ENCODE results near the gene CFAP97D2.
"Not testable (repeated sequence)": the region's sequence is repeated elsewhere in the genome, so short reads cannot be mapped to it uniquely, and the experiment has no call there.

The CFAP97D2 gene

GRCh38 chr13:114236227-114236626 lies 57.2 kb downstream of the CFAP97D2 start:
- DNase-seq: no peak

GRCh38 chr13:114237415-114238112 lies 58.5 kb downstream of the CFAP97D2 start:
- DNase-seq: no peak

GRCh38 chr13:114241918-114242317 lies 62.9 kb downstream of the CFAP97D2 start:
- DNase-seq: no peak

- no peak for DNase-seq
Measured at GRCh38 chr13:114243971-114244370, 64.9 kb downstream of the CFAP97D2 start.

DNA sequence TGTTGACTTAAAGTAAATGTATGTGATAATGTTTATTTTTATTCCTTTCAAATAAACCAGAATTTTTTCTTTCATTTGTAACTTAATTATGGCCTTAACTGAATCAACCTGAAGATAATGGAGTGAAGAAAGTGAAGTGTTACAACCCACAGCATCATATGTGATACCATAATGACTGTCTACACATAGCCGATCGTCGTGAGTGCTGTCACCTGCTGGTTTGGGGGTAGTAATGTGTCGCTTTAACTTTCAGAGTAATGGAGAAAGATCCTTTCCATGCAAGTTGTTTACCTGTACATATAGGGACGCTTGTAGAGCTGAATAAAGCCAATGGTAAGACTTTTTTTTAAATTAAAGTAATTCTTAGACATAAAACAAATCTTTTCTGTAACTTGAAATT lies 65.6 kb downstream of the CFAP97D2 start:
- DNase-seq: no peak

- no peak for DNase-seq
Measured at GRCh38 chr13:114248011-114248410, 69.0 kb downstream of the CFAP97D2 start.

DNA sequence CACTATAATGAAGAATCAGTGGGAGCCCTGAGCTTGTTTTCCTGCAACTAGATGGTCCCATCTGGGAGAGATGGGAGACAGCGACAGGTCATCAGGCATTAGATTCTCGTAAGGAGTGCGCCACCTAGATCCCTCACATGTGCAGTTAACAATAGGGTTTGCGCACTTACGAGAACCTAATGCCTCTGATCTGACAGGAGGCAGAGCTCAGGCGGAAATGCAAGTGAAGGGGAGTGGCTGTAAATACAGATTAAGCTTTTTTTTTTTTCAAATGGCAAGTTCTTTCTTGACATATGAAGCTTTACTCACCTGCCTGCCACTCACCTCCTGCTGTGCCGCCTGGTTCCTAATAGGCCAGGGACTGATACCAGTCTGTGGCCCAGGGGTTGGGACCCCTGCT lies 70.0 kb downstream of the CFAP97D2 start:
- no peak for DNase-seq

DNA sequence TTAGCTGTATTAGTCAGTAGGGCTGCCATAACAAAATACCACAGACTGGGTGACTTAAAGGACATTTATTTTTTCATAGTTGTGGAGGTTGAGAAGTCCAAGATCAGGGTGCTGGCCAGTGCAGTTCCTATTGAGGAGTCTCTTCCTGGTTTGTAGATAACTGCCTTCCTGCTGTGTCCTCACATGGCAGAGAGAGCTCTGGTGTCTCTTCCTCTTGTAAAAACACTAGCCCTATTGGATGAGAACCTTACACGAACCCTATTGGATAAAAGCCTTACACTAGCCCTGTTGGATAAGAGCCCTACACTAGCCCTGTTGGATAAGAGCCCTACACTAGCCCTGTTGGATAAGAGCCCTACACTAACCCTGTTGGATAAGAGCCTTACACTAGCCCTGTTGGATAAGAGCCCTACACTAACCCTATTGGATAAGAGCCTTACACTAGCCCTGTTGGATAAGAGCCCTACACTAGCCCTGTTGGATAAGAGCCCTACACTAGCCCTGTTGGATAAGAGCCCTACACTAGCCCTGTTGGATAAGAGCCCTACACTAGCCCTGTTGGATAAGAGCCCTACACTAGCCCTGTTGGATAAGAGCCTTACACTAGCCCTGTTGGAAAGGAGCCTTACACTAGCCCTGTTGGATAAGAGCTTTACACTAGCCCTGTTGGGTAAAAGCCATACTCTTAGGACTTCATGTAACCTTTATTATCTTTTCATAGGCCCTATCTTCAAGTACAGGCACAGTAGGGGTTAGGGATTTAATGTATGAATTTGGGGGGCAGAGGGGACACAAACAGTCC lies 72.8 kb downstream of the CFAP97D2 start:
- not testable (repeated sequence) for DNase-seq

DNA sequence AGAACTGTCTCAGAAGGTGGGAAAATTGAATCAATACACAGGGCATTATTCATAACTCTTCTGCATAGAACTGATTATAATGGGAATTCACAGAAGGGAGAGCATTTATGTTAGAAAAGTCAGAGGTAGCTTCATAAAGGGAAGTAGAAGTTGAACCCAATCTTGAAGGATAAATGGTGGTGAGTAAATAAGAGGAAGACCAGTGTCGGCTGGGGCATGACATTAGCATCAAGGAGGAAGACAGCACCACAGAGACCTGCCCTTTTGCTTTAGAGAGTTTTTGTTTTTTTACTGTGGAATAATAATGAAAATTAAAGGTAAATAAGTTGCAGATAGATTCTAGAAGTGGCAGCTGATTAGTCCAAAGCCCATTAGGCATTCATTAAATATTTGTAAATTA lies 77.5 kb downstream of the CFAP97D2 start:
- no peak for DNase-seq

GRCh38 chr13:114257014-114257413 lies 78.0 kb downstream of the CFAP97D2 start:
- no peak for DNase-seq

GRCh38 chr13:114258589-114258988 lies 79.5 kb downstream of the CFAP97D2 start:
- no peak for DNase-seq

DNA sequence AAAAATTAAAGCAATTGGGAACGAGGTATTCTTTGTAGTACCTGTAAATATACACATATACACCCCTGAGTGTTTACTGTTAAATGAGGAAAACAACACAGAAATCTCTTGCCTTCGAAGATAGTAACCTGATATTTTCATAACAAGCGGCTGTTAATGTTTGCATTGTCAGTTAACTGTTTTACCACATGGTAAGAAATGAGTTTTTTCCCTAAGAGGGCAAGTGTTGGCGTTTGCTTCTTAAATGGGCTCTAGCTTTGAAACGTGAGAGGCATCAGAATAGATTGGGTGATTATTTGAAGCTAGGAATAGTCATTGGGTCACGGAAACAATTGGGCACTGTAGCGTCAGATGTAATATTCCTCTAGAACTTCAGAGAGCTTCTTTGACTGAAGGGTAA lies 80.3 kb downstream of the CFAP97D2 start:
- no peak for DNase-seq

- DNase-seq: no peak
Measured at GRCh38 chr13:114259974-114260373, 80.9 kb downstream of the CFAP97D2 start.

DNA sequence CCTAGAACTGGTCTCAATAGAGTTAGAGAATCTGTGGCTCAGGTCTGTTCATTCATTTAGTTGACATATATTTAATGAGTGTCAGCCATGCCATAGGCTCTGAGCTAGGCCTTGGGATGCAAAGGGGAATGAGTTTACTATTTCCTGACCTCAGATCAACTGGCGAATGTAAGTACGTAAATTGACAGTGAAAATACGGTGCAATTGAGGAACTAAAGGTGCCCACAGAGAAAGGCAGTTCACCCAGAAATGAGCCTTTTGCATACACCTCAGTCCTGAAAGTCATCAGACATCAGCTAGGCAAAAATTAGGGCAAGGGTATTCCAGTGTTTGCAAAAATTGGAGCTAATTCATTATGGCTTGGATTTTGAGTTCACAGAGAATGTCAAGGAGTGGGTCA lies 81.8 kb downstream of the CFAP97D2 start:
- no peak for DNase-seq

DNA sequence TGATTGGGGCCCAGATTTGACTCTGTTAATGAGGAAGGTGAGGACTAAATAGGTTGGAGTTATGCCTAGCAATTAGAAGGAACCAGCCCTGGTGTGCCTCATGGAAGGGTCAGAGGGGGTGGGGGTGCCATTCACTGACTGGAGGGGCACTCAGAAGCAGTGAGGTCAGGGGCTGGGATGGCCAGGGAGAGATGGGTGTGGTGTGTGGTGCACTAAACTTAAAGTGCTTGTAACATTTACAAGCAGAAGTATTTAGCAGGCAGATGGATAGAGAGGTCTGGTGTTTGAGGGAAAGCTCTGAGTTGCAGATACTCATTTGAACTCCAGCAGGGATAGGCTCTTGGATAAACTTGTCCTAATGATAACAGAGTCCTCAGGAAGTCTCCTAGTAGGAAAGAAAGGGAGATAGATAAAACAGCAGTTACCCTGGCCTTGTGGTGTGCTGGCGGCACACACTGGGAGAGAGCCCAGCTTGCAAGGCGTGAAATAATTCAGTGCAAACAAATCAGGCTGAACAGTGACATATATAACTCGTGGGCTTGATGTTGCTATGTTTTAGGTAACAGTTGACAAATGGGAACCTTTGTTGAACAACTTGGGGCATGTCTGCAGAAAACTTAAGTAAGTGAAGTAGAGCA lies 82.4 kb downstream of the CFAP97D2 start:
- no peak for DNase-seq

DNA sequence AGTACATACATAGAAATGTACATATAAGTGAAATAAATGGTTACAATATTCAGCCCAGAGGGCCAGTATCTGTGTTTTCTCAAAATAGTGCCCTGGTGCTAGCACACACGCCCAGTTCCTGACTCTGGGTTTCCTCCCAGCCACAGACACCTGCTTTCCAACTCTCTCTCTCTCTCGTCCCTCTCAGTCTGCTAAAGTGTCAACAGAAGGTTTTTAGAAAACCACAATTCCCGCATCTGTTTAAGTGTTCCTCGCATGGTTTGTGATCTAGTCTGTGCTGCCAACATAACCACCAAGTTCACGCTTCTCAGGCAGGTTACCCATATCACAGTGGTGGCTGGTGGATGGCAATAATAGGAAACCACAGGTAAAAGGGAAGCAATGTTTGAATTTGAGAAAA lies 84.5 kb downstream of the CFAP97D2 start:
- peak; percentile 48 for DNase-seq

DNA sequence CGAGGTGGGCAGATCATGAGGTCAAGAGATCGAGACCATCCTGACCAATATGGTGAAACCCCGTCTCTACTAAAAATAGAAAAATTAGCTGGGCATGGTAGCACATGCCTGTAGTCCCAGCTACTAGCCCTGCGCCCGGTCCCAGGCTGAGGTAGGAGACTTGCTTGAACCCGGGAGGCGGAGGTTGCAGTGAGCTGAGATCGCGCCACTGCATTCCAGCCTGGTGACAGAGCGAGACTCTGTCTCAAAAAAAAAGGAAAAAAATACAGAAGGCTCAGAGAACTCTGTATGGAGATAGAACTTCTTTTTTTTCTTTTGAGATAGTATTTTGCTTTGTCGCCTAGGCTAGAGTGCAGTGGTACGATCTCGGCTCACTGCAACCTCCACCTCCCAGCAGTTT lies 85.3 kb downstream of the CFAP97D2 start:
- not testable (repeated sequence) for DNase-seq

DNA sequence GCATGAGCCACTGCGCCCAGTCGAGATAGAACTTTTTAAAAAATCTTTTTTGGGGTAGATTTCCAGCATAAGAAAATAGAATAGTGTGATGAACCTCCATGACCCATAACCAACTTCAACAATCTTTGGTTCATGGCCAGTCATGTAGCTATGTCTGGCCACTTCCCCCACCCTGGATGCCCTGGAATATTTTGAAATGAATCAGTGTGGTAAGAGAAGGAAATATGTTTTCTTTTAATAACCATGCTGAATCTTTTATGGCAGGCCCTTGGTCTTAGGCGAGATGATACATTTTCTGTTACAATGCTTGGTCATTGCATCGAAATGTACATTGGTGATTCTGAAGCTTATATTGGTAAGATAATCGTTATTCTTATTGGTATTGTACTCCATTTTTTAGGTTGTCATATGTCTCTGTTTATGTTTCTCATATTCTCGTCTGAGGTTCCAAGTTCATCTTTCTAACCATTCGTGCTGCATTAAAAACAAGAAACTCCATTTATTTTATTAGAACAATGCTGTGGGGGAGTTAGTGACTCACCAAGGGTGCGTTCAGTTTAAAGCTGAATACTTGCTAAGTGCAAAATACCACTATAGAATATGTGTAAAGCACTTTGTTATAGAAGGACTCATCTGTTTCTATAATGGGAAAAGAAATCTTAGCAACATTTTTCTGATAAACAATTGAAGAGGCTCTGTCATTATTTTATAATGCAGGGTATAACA lies 86.0 kb downstream of the CFAP97D2 start:
- no peak for DNase-seq

- no peak for DNase-seq
Measured at GRCh38 chr13:114266241-114266640, 87.2 kb downstream of the CFAP97D2 start.

DNA sequence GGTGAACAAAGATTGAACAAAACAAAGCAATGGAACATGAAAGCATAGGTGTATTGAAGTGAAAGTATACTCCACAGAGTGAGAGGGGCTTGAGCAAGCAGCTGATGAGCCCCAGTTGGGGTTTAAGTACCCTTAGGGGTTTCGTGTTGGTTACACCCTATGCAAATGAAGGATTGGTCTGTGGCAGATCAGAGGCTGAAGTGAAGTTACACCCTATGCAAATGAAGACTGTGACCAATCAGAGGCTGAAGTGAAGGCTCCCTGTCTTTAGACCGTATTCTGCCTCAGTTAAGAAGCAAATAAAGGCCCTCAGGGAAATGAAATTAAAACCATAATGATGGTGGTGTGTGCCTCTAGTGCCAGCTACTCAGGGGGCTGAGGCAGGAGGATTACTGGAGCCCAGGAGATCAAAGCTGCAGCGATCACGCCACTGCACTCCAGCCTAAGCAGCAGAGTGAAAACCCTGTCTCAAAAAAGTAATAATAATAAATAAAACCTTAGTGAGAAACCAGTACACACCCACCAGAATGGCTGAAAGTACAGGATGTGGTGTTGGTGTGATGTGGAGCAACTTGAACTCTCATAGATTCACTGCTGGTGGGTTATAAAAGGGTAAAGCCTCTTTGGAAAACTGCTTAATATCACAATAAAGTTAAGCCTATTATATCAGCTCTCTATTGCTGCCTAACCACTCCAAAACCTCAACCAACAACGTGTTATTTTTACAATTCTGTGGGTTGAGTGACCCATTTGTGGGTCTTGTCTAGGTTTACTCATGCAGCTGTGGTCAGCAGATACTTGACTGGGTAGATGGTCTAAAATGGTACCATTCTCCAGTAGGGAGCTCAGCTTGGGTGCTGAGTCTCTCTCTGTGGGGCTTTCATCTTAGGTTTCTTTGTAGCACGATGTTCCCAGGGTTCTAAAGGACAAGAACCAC lies 89.6 kb downstream of the CFAP97D2 start:
- DNase-seq: peak; percentile 52

GRCh38 chr13:114269281-114269770 lies 90.3 kb downstream of the CFAP97D2 start:
- DNase-seq: no peak

Measured in CD4-positive, alpha-beta T cell treated with Interleukin-4 for 4 hours (primary cell).